Stimulated activated CD8-positive, alpha-beta memory T cell treated with anti-CD3 and anti-CD28 coated beads, Interleukin-4, amount 100 ng/mL, for 48 hours (primary cell): ENCODE measurements around the gene CHRM1.

Experiments used
- DNase-seq: peaks from one replicate; pipeline ENCODE4 v3.0.0-alpha.2; 2020

CHRM1 gene

GRCh38 chr11:62925745-62926679 is 4.8 kb upstream of the CHRM1 start:
- DNase-seq, result no peak

- no peak for DNase-seq
Observed at GRCh38 chr11:62925308-62925707, 4.1 kb upstream of the CHRM1 start.

- no peak for DNase-seq
Observed at GRCh38 chr11:62923601-62924411, 2.6 kb upstream of the CHRM1 start.

GRCh38 chr11:62922653-62923431 is 1.7 kb upstream of the CHRM1 start:
- peak; percentile 76 for DNase-seq

GRCh38 chr11:62922189-62922589 is 1.0 kb upstream of the CHRM1 start:
- no peak for DNase-seq

GRCh38 chr11:62921573-62922188 is 518 bp upstream of the CHRM1 start:
- no peak for DNase-seq

- DNase-seq, result no peak
Observed at GRCh38 chr11:62919898-62920640, 1.1 kb downstream of the CHRM1 start.

- DNase-seq, result no peak
Observed at GRCh38 chr11:62919476-62919875, 1.7 kb downstream of the CHRM1 start.

- no peak for DNase-seq
Observed at GRCh38 chr11:62918531-62918930, 2.6 kb downstream of the CHRM1 start.

- no peak for DNase-seq
Observed at GRCh38 chr11:62917906-62918502, 3.2 kb downstream of the CHRM1 start.

- DNase-seq, result no peak
Observed at GRCh38 chr11:62914416-62914815, 6.7 kb downstream of the CHRM1 start.

- no peak for DNase-seq
Observed at GRCh38 chr11:62912268-62912667, 8.9 kb downstream of the CHRM1 start.

- DNase-seq, result no peak
Observed at GRCh38 chr11:62911137-62912130, 9.7 kb downstream of the CHRM1 start.

- no peak for DNase-seq
Observed at GRCh38 chr11:62910141-62910882, 10.9 kb downstream of the CHRM1 start.

- DNase-seq, result peak; percentile 55
Observed at GRCh38 chr11:62909107-62909894, 11.9 kb downstream of the CHRM1 start.

GRCh38 chr11:62908468-62909072 is 12.6 kb downstream of the CHRM1 start:
- DNase-seq, result no peak

- DNase-seq, result peak; percentile 91
Observed at GRCh38 chr11:62905927-62906531, 15.1 kb downstream of the CHRM1 start.

GRCh38 chr11:62905296-62905695 is 15.9 kb downstream of the CHRM1 start:
- no peak for DNase-seq
